DND-41 (cell line): ENCODE results near the gene IPO4.

ENCODE experiments used
- ATAC-seq: fragments of 200-7000 bp; cut with Tn5 transposase; 3 replicates; pipeline ENCODE4 v1.9.1; 2021; ENCODE audit warnings: low read depth; ENCODE audit not compliant: insufficient read depth
- DNase-seq: peaks from one replicate; pipeline ENCODE4 v3.0.0-alpha.2; 2020
- H2AFZ ChIP-seq: 2 replicates; pipeline ENCODE4 v1.6.0; 2012; ENCODE audit warnings: low read depth, low read length
- H3K27ac ChIP-seq: 2 replicates; pipeline ENCODE4 v1.5.1; 2012; ENCODE audit warnings: low read length, inconsistent platforms
- H3K27me3 ChIP-seq: fragments of 200-600 bp; sonication (generic); 2 replicates; pipeline ENCODE4 v1.6.0; 2012; ENCODE audit warnings: low read length, mild to moderate bottlenecking, inconsistent platforms; ENCODE audit not compliant: insufficient read depth, poor library complexity
- H3K36me3 ChIP-seq: 2 replicates; pipeline ENCODE4 v1.5.1; 2012; ENCODE audit warnings: low read length, inconsistent platforms; ENCODE audit not compliant: insufficient read depth
- H3K4me1 ChIP-seq: 2 replicates; pipeline ENCODE4 v1.5.1; 2012; ENCODE audit warnings: mild to moderate bottlenecking, low read length; ENCODE audit not compliant: insufficient read depth
- H3K4me2 ChIP-seq: 2 replicates; pipeline ENCODE4 v1.6.0; 2012; ENCODE audit warnings: mild to moderate bottlenecking, moderate library complexity, low read length, inconsistent platforms; ENCODE audit not compliant: insufficient read depth
- H3K4me3 ChIP-seq, 2 experiments: fragments of 200-600 bp in 1 of 2; shearing (Covaris generic) in 1 of 2; 2 replicates each; pipeline ENCODE4 v1.5.1; 2012 to 2016; ENCODE audit warnings: inconsistent platforms in 2 of 2, low read length in 2 of 2, mild to moderate bottlenecking in 2 of 2, low read depth in 1 of 2, moderate library complexity in 1 of 2
- H3K79me2 ChIP-seq: 2 replicates; pipeline ENCODE4 v1.6.0; 2012; ENCODE audit warnings: low read length, inconsistent platforms; ENCODE audit not compliant: insufficient read depth
- H3K9ac ChIP-seq: 2 replicates; pipeline ENCODE4 v1.6.0; 2012; ENCODE audit warnings: low read depth, mild to moderate bottlenecking, inconsistent platforms, low read length, moderate library complexity
- H3K9me3 ChIP-seq: 2 replicates; pipeline ENCODE4 v1.5.1; 2012; ENCODE audit warnings: low read length, moderate library complexity, mild to moderate bottlenecking, inconsistent platforms; ENCODE audit not compliant: insufficient read depth, severe bottlenecking
- H4K20me1 ChIP-seq: 2 replicates; pipeline ENCODE4 v1.6.0; 2012; ENCODE audit warnings: low read length; ENCODE audit not compliant: insufficient read depth
- EZH2 ChIP-seq: IDR thresholded peaks from 3 replicates; pipeline ENCODE4 v1.6.1; 2012; ENCODE audit warnings: borderline replicate concordance, low read depth, mild to moderate bottlenecking, moderate library complexity, low read length, inconsistent platforms; ENCODE audit not compliant: severe bottlenecking
- TF ChIP-seq, protein P1 (sequence below): IDR thresholded peaks from 2 replicates; pipeline ENCODE4 v1.5.1; 2012; ENCODE audit warnings: borderline replicate concordance, low read length, moderate library complexity, mild to moderate bottlenecking; ENCODE audit not compliant: poor library complexity, severe bottlenecking; ENCODE audit errors: extremely low read depth

Gene IPO4

DNA sequence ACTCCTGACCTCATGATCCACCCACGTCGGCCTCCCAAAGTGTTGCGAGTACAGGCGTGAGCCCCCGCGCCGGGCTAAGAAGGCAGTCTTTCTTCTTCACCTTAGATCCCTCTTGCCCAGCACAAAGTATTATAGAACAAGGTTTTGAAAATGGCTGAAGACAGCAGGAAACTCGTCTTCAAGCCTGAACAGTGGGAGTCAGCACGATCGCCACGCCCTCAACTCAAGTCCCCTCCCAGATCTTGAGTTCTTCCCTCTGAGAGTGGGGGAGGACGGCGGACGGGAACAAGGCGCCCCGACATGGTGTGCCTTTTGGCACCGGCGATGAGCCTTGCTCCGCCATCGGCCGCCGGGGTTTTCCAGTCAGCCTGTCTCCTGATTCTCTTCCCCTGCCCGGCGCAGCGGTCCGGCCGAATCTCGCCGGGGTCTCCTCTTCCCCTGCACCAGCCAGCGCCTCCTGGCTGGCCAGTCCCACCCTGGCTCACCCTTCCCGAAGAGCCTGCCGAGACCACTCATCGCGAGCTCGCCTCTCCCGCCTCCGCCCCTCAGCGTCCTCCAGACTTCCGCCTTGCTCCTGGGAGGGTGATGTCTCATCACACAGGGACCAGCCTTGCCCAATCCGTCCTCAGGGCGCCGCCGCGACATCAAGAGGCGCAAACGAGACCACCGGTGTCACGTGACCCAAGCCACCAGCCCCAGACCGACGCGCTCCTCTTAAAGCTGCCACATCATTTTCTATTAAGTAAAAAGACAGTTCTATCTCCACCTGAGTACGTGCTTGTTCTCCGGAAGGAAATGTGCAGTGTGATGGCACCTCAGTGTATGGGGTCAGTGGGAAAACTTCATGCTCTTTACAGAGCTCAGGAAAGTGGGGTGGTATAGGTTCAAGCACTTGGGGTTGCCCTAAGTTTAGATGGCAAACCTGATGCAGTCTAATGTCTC, 24.6 kb upstream of the IPO4 start, which contains the start of gene CHMP4A:
Gene CHMP4A (minus strand): TSS at position 565 of the 942 bp plus-strand sequence. CDS start 49 bp downstream, at position 516.
- H4K20me1 ChIP-seq: no peaks in the 10 kb centered on the region
- peaks cover 40% of the 10 kb centered on the region for H3K36me3 ChIP-seq
- H3K9me3 ChIP-seq: no peaks in the 10 kb centered on the region
- H3K4me3 ChIP-seq: peak within 1 kb of the TSS; percentile 61 to 89
- H3K4me2 ChIP-seq: peak within 1 kb of the TSS; percentile 92
- peak; percentile 84 for ATAC-seq
- H3K4me1 ChIP-seq: peaks cover 47% of the 10 kb centered on the region
- no peaks in the 10 kb centered on the region for H3K27me3 ChIP-seq
- peaks cover 46% of the 10 kb centered on the region for H3K79me2 ChIP-seq
- TF ChIP-seq, protein P1, sequence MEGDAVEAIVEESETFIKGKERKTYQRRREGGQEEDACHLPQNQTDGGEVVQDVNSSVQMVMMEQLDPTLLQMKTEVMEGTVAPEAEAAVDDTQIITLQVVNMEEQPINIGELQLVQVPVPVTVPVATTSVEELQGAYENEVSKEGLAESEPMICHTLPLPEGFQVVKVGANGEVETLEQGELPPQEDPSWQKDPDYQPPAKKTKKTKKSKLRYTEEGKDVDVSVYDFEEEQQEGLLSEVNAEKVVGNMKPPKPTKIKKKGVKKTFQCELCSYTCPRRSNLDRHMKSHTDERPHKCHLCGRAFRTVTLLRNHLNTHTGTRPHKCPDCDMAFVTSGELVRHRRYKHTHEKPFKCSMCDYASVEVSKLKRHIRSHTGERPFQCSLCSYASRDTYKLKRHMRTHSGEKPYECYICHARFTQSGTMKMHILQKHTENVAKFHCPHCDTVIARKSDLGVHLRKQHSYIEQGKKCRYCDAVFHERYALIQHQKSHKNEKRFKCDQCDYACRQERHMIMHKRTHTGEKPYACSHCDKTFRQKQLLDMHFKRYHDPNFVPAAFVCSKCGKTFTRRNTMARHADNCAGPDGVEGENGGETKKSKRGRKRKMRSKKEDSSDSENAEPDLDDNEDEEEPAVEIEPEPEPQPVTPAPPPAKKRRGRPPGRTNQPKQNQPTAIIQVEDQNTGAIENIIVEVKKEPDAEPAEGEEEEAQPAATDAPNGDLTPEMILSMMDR: peak; percentile 17
- no peak for TF ChIP-seq EZH2
- H2AFZ ChIP-seq: peak within 1 kb of the TSS; percentile 90
- peak; percentile 98 for DNase-seq
- H3K9ac ChIP-seq: peak within 1 kb of the TSS; percentile 84
- peak within 1 kb of the TSS; percentile 88 for H3K27ac ChIP-seq

DNA sequence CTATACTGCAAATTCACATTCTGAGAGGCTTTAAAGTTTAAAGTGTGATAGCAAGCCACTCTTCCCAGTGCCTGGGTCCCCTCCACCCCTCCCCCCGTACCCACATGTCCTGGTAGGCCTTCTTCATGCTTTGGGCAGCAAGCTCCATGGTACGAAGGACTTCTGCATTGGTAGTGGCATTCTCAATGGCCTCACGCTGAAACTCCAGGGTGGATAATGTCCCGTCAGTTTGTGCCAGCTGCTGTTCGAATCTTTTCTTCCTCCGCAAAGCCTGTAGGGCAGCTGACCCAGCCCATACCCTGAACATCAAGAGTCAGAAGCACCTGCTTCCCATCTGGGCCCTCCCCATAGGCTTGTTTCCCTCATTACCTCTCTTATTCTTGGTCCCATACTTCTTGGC, 22.7 kb upstream of the IPO4 start:
- H3K4me3 ChIP-seq: no peak overlapping the region
- H3K9ac ChIP-seq: no peak overlapping the region
- H3K27me3 ChIP-seq: no peaks in the 10 kb centered on the region
- no peak overlapping the region for H3K27ac ChIP-seq
- H4K20me1 ChIP-seq: no peaks in the 10 kb centered on the region
- no peak for DNase-seq
- ATAC-seq: no peak
- no peak overlapping the region for H2AFZ ChIP-seq
- H3K36me3 ChIP-seq: peaks cover 50% of the 10 kb centered on the region
- H3K4me1 ChIP-seq: peaks cover 39% of the 10 kb centered on the region
- H3K9me3 ChIP-seq: no peaks in the 10 kb centered on the region
- peak overlapping the region; percentile 92 for H3K4me2 ChIP-seq
- TF ChIP-seq EZH2: no peak
- TF ChIP-seq, protein P1: no peak
- peaks cover 43% of the 10 kb centered on the region for H3K79me2 ChIP-seq

DNA sequence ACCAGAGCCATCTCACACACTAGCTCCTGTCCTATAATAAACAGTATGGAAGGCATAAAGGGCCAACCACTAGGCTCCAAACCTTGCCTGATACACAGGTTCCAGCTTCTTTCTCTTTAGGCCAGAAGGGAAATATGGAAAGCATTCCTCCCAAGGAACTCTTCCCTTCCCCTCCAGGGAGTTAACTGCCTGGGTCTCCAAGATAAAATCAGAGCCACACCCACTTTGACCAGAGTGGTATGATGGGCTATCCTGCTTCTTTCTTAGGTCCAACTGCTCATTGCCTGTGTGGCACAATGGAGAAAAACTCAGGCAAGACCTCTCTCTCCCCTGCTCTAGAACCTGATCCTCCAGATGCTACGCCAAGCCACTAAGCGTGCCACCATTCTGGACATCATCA, 19.0 kb upstream of the IPO4 start:
- no peak overlapping the region for H3K9ac ChIP-seq
- H2AFZ ChIP-seq: no peak overlapping the region
- no peak overlapping the region for H3K27ac ChIP-seq
- TF ChIP-seq, protein P1: no peak
- TF ChIP-seq EZH2: no peak
- no peaks in the 10 kb centered on the region for H3K27me3 ChIP-seq
- H3K4me3 ChIP-seq: no peak overlapping the region
- no peaks in the 10 kb centered on the region for H4K20me1 ChIP-seq
- peaks cover 22% of the 10 kb centered on the region for H3K79me2 ChIP-seq
- peaks cover 78% of the 10 kb centered on the region for H3K36me3 ChIP-seq
- peaks cover 14% of the 10 kb centered on the region for H3K4me1 ChIP-seq
- no peak for ATAC-seq
- no peak for DNase-seq
- H3K9me3 ChIP-seq: peaks cover 3% of the 10 kb centered on the region
- H3K4me2 ChIP-seq: no peak overlapping the region
